GM12891 (cell line): ENCODE measurements around the gene SFTPA1.
"Not testable (repeated sequence)": the region's sequence is repeated elsewhere in the genome, so short reads cannot be mapped to it uniquely, and the experiment has no call there.

Experiments used
- POLR2A ChIP-seq: IDR thresholded peaks from 2 replicates; pipeline ENCODE4 v1.6.1; 2011; ENCODE audit warnings: low read depth, low read length, control low read depth
- POLR2AphosphoS5 ChIP-seq: IDR thresholded peaks from 2 replicates; pipeline ENCODE4 v1.6.1; 2011; ENCODE audit warnings: low read depth, low read length, control low read depth
- TAF1 ChIP-seq: IDR thresholded peaks from 2 replicates; pipeline ENCODE4 v1.6.1; 2011; ENCODE audit warnings: low read depth, low read length, control low read depth

DNA sequence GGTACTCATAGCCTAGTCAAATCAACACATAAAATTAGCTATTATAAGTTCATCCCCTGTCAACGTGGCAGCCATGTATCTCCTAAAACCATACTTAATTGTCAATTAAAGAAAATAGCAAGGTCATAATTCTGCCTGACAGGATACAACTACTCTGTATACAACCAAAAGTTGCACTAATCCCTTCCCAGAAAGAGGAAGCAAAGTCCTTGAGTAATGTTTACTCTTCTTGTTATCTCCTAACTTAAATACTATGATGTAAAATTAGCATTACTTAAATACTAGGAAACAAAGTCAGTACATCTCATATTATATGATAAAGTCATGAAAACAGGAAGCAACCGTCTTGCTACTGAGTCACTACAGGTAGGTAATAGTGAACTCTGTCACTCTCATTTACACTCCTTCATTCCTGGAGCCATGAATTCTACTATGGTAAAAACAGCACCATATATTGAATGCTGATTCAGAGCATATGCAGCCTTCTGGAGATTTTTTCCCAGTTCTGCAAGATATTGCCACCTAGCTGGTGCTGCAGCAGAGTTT is 26.0 kb downstream of the SFTPA1 start:
- not testable (repeated sequence) for TF ChIP-seq POLR2A, POLR2AphosphoS5, TAF1
